ENCODE data around the gene RHCE.
"Not testable (repeated sequence)": the region's sequence is repeated elsewhere in the genome, so short reads cannot be mapped to it uniquely, and the experiment has no call there.

DNA sequence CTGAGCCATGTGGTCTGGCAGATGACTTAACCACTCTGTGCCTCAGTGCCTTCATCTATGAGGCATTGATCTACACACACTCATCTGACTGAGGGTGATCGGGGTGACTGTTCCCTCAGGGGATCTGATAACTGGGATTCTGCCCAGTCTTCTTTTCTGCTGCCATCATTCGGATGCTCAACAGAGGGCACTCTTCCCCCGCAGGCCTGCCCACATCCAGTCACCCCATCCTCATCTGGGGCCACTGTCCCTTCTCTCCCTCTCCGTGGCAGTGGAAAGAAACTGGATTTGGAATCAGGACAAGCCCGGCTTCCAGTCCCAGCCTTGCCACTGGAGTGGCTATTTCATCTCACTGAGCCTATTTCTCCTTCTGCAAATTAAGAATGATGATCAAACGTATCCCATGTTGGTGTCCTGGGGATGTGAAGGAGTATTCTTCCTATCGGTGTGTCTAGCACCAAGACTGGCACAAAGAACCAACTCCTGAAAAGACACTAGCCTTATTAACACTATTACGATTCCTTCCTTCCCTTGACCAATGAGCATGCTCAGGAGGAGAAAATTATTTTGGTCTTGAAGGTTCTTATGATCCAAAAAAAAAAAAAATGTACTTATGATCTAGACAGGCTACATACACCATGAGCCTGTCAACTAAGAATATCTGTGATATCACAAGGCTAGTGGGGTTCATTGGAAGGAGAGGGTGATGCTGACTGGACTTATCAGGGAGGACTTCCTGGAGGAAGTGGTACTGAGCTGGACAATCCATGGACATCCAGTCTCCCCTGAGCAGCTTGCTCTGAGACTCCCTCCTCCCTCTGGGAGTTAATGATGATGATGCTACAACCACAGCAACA is 17.4 kb downstream of the RHCE start:
- TF ChIP-seq PAX5 (IDR thresholded peaks at IDR 0.05; ENCODE audit: insufficient read depth, low read length, severe bottlenecking); POLR2A (IDR thresholded peaks at IDR 0.05; ENCODE audit: low read depth, low read length); POLR2AphosphoS5 (IDR thresholded peaks at IDR 0.05; ENCODE audit: low read depth, low read length); TAF1 (IDR thresholded peaks at IDR 0.05; ENCODE audit: low read depth, low read length); SPI1 (IDR thresholded peaks at IDR 0.05; ENCODE audit: low read depth, low read length): not testable (repeated sequence)

All from GM12891 (cell line).